Stimulated activated CD4-positive, alpha-beta T cell treated with anti-CD3 and anti-CD28 coated beads, Interleukin-2, amount 100 ng/mL, for 4 hours (primary cell): ENCODE measurements around the gene SMS.
A peak's percentile ranks its signal among the peaks of the same experiment; 100 is the strongest.

Source experiments
- DNase-seq: peaks from one replicate; pipeline ENCODE4 v3.0.0-alpha.2; 2020; ENCODE audit warnings: low read depth

The SMS gene

GRCh38 chrX:21982311-21982710, 41.8 kb downstream of the SMS start:
- no peak for DNase-seq

- peak; percentile 37 for DNase-seq
Measured at GRCh38 chrX:21985332-21985777, 44.8 kb downstream of the SMS start.

- DNase-seq = no peak
Measured at GRCh38 chrX:21986596-21986995, 46.1 kb downstream of the SMS start.

GRCh38 chrX:21989384-21989783, 48.9 kb downstream of the SMS start:
- DNase-seq = no peak

GRCh38 chrX:21990832-21991231, 50.3 kb downstream of the SMS start:
- DNase-seq = no peak

GRCh38 chrX:21991504-21991903, 51.0 kb downstream of the SMS start:
- no peak for DNase-seq

- no peak for DNase-seq
Measured at GRCh38 chrX:21993265-21993664, 52.8 kb downstream of the SMS start.

- DNase-seq = no peak
Measured at GRCh38 chrX:21996872-21997455, 56.5 kb downstream of the SMS start.

- DNase-seq = no peak
Measured at GRCh38 chrX:21998037-21998436, 57.5 kb downstream of the SMS start.

- no peak for DNase-seq
Measured at GRCh38 chrX:22004866-22005265, 64.4 kb downstream of the SMS start.

- no peak for DNase-seq
Measured at GRCh38 chrX:22012051-22012450, 71.5 kb downstream of the SMS start.

GRCh38 chrX:22012931-22013330, 72.4 kb downstream of the SMS start:
- DNase-seq = no peak

GRCh38 chrX:22015139-22015750, 74.7 kb downstream of the SMS start:
- no peak for DNase-seq

GRCh38 chrX:22021751-22022324, 81.3 kb downstream of the SMS start:
- no peak for DNase-seq

- no peak for DNase-seq
Measured at GRCh38 chrX:22024577-22024976, 84.1 kb downstream of the SMS start.

- no peak for DNase-seq
Measured at GRCh38 chrX:22025751-22026150, 85.2 kb downstream of the SMS start.

- DNase-seq = no peak
Measured at GRCh38 chrX:22026731-22027130, 86.2 kb downstream of the SMS start.

GRCh38 chrX:22032084-22032483, 91.6 kb downstream of the SMS start, which contains the start of gene PHEX:
TSS of gene PHEX (plus strand) at chrX:22032325. CDS start at chrX:22033006, 681 bp downstream.
- no peak for DNase-seq

GRCh38 chrX:22032506-22032905, 92.0 kb downstream of the SMS start:
- DNase-seq = no peak

- DNase-seq = no peak
Measured at GRCh38 chrX:22033818-22034217, 93.3 kb downstream of the SMS start.

- no peak for DNase-seq
Measured at GRCh38 chrX:22035236-22035635, 94.7 kb downstream of the SMS start.

GRCh38 chrX:22037225-22037624, 96.7 kb downstream of the SMS start:
- no peak for DNase-seq

- DNase-seq = no peak
Measured at GRCh38 chrX:22037911-22038537, 97.5 kb downstream of the SMS start.
